H1 (cell line): ENCODE results near the gene ELOVL3. TPM values are rescaled to one million over a fixed set of nuclear protein-coding genes. Genes with fewer than 3 reads are reported as not detected.

ENCODE experiments used
- CTCF ChIA-PET: fragments of 300-600 bp; sonication (Branson Sonifier 250); formaldehyde crosslinking; loops from one replicate; lab custom pipeline; 2021; ENCODE audit not compliant: partially characterized antibody; lab: Charles Lee
- POLR2A ChIA-PET: fragments of 300-600 bp; sonication (Branson Sonifier 250); formaldehyde crosslinking; loops from one replicate; lab custom pipeline; 2021; ENCODE audit warnings: inconsistent platforms; ENCODE audit not compliant: partially characterized antibody; lab: Charles Lee
- DNase-seq, 2 experiments: peaks; one replicate each; pipeline versions ENCODE4 v3.0.0 to v3.0.0-alpha.2; 2010 to 2022; ENCODE audit warnings: low spot score in 2 of 2, low read depth in 1 of 2, mixed read lengths in 1 of 2
- FAIRE-seq: peaks from 2 replicates; lab custom pipeline; 2011; peaks lifted over from hg19 to GRCh38; lab: Jason Lieb, UNC
- H2AFZ ChIP-seq: 2 replicates; pipeline ENCODE4 v1.8.1; 2012; ENCODE audit warnings: low read length, inconsistent platforms
- H2AK5ac ChIP-seq: 2 replicates; pipeline ENCODE4 v1.6.1; 2013; ENCODE audit warnings: low read depth, low read length
- H2BK120ac ChIP-seq: replicated peaks from 2 replicates; pipeline ENCODE3; 2013; ENCODE audit warnings: low read depth, low read length, inconsistent platforms
- H2BK12ac ChIP-seq: 2 replicates; pipeline ENCODE4 v1.6.1; 2013; ENCODE audit warnings: low read depth, low read length
- H2BK15ac ChIP-seq: 2 replicates; pipeline ENCODE4 v1.6.1; 2013; ENCODE audit warnings: low read length
- H2BK20ac ChIP-seq: 2 replicates; pipeline ENCODE4 v1.6.1; 2013; ENCODE audit warnings: low read length
- H2BK5ac ChIP-seq: 2 replicates; pipeline ENCODE4 v1.6.1; 2013; ENCODE audit warnings: low read depth, low read length
- H3K14ac ChIP-seq: 2 replicates; pipeline ENCODE4 v1.6.1; 2013; ENCODE audit warnings: inconsistent platforms; ENCODE audit not compliant: insufficient read length
- H3K18ac ChIP-seq: 2 replicates; pipeline ENCODE4 v1.6.1; 2013; ENCODE audit warnings: low read length; ENCODE audit errors: extremely low read depth
- H3K23ac ChIP-seq: 2 replicates; pipeline ENCODE4 v1.6.1; 2013; ENCODE audit warnings: inconsistent platforms; ENCODE audit not compliant: insufficient read length
- H3K23me2 ChIP-seq: 2 replicates; pipeline ENCODE4 v1.6.1; 2013; ENCODE audit warnings: low read depth, low read length
- H3K27ac ChIP-seq: 2 replicates; pipeline ENCODE4 v1.6.1; 2011; ENCODE audit warnings: low read depth, low read length, inconsistent platforms
- H3K27me3 ChIP-seq, 4 experiments: replicated peaks in 1 of 4; 1 replicate in 1 of 4; 2 replicates in 3 of 4; pipeline versions ENCODE4 v1.6.1 to v1.8.1; 2011 to 2013; ENCODE audit warnings: low read length in 3 of 4, mild to moderate bottlenecking in 3 of 4, inconsistent platforms in 2 of 4, mixed read lengths in 2 of 4, moderate library complexity in 1 of 4; ENCODE audit not compliant: control insufficient read depth in 3 of 4, insufficient read depth in 3 of 4; ENCODE audit errors: extremely low read depth in 1 of 4
- H3K36me3 ChIP-seq, 4 experiments: 2 replicates each; pipeline versions ENCODE4 v1.6.1 to v1.8.1; 2011 to 2013; ENCODE audit warnings: mild to moderate bottlenecking in 4 of 4, low read length in 3 of 4, moderate library complexity in 2 of 4, control low read depth in 1 of 4, inconsistent platforms in 1 of 4; ENCODE audit not compliant: insufficient read depth in 4 of 4, control insufficient read depth in 2 of 4
- H3K4ac ChIP-seq: replicated peaks from 2 replicates; pipeline ENCODE3; 2013; ENCODE audit warnings: low read length, low read depth, mixed read lengths, inconsistent platforms; ENCODE audit not compliant: insufficient read length
- H3K4me1 ChIP-seq, 4 experiments: replicated peaks in 1 of 4; 1 replicate in 1 of 4; 2 replicates in 3 of 4; pipeline versions ENCODE4 v1.6.1 to v1.8.1; 2011 to 2013; ENCODE audit warnings: low read length in 3 of 4, inconsistent platforms in 2 of 4, mixed read lengths in 1 of 4; ENCODE audit not compliant: insufficient read depth in 4 of 4, control insufficient read depth in 3 of 4
- H3K4me2 ChIP-seq, 2 experiments: 2 replicates each; pipeline versions ENCODE4 v1.6.1 to v1.8.1; 2011 to 2013; ENCODE audit warnings: low read depth in 2 of 2, low read length in 2 of 2, control low read depth in 1 of 2, inconsistent platforms in 1 of 2, mild to moderate bottlenecking in 1 of 2; ENCODE audit not compliant: insufficient read depth in 1 of 2
- H3K4me3 ChIP-seq, 4 experiments: fragments of 200-600, 300-600 bp in 1 of 4; sonication (generic), shearing (Covaris generic), sonication (Bioruptor Twin) in 1 of 4; 2 replicates each; pipeline versions ENCODE4 v1.5.1 to v1.8.1; 2011 to 2016; ENCODE audit warnings: low read length in 4 of 4, low read depth in 3 of 4, control low read depth in 2 of 4, inconsistent platforms in 2 of 4, mild to moderate bottlenecking in 2 of 4, mixed read lengths in 1 of 4, moderate library complexity in 1 of 4; ENCODE audit not compliant: insufficient read depth in 2 of 4; ENCODE audit errors: extremely low read depth in 1 of 4
- H3K56ac ChIP-seq: replicated peaks from 2 replicates; pipeline ENCODE3; 2013; ENCODE audit warnings: low read depth, mild to moderate bottlenecking, mixed read lengths, low read length, inconsistent platforms; ENCODE audit not compliant: insufficient read length
- H3K79me1 ChIP-seq: 2 replicates; pipeline ENCODE4 v1.6.1; 2013; ENCODE audit warnings: low read depth, low read length, control low read depth
- H3K79me2 ChIP-seq, 2 experiments: 2 replicates each; pipeline versions ENCODE4 v1.6.1 to v1.8.1; 2012 to 2013; ENCODE audit warnings: low read length in 2 of 2, mild to moderate bottlenecking in 2 of 2, inconsistent platforms in 1 of 2; ENCODE audit not compliant: insufficient read depth in 2 of 2, control insufficient read depth in 1 of 2
- H3K9ac ChIP-seq, 4 experiments: replicated peaks in 1 of 4; 1 replicate in 1 of 4; 2 replicates in 3 of 4; pipeline versions ENCODE4 v1.6.1 to v1.8.1; 2011 to 2013; ENCODE audit warnings: low read depth in 3 of 4, low read length in 3 of 4, control low read depth in 2 of 4, mild to moderate bottlenecking in 2 of 4, moderate library complexity in 2 of 4, inconsistent platforms in 1 of 4; ENCODE audit errors: extremely low read depth in 1 of 4
- H3K9me3 ChIP-seq, 2 experiments: 2 replicates each; pipeline versions ENCODE4 v1.6.1 to v1.8.1; 2012 to 2013; ENCODE audit warnings: mild to moderate bottlenecking in 2 of 2, moderate library complexity in 2 of 2, control low read depth in 1 of 2, inconsistent platforms in 1 of 2, low read depth in 1 of 2, low read length in 1 of 2, mixed read lengths in 1 of 2; ENCODE audit not compliant: insufficient read depth in 2 of 2
- H4K20me1 ChIP-seq, 2 experiments: replicated peaks in 1 of 2; 2 replicates each; pipeline versions ENCODE3 to v1.8.1; 2011 to 2013; ENCODE audit warnings: inconsistent platforms in 2 of 2, low read length in 2 of 2, mild to moderate bottlenecking in 1 of 2; ENCODE audit not compliant: insufficient read depth in 2 of 2, control insufficient read depth in 1 of 2
- H4K5ac ChIP-seq: 2 replicates; pipeline ENCODE4 v1.6.1; 2013; ENCODE audit warnings: low read length, low read depth, mixed read lengths, inconsistent platforms; ENCODE audit not compliant: insufficient read length
- H4K8ac ChIP-seq: 2 replicates; pipeline ENCODE4 v1.8.0; 2013; ENCODE audit warnings: mild to moderate bottlenecking, moderate library complexity, low read length, inconsistent platforms; ENCODE audit not compliant: insufficient read depth; ENCODE audit errors: extremely low read depth
- H4K91ac ChIP-seq: replicated peaks from 2 replicates; pipeline ENCODE3; 2013; ENCODE audit warnings: low read length, mixed read lengths, inconsistent platforms; ENCODE audit not compliant: insufficient read length
- CBX5 ChIP-seq: fragments of 300-800, 300-1000 bp; sonication (generic); IDR thresholded peaks from 2 replicates; pipeline ENCODE4 v1.7.1; 2016; ENCODE audit warnings: antibody characterized with exemption, low read length, low read depth
- CHD1 ChIP-seq: IDR thresholded peaks from 2 replicates; pipeline ENCODE4 v1.6.1; 2012; ENCODE audit warnings: low read depth, low read length, improper control_type of control experiment
- E2F6 ChIP-seq: IDR thresholded peaks from 2 replicates; pipeline ENCODE4 v1.6.1; 2012; ENCODE audit warnings: inconsistent platforms
- HDAC2 ChIP-seq, 2 experiments: fragments of 300-600 bp in 1 of 2; sonication (generic) in 1 of 2; IDR thresholded peaks; 2 replicates each; pipeline ENCODE4 v1.6.1; 2011 to 2012; ENCODE audit warnings: low read depth in 2 of 2, low read length in 2 of 2, mild to moderate bottlenecking in 2 of 2, moderate library complexity in 2 of 2, borderline replicate concordance in 1 of 2, inconsistent platforms in 1 of 2
- JUND ChIP-seq: IDR thresholded peaks from 2 replicates; pipeline ENCODE4 v1.6.1; 2011; ENCODE audit warnings: mild to moderate bottlenecking, improper control_type of control experiment, low read length
- KDM5A ChIP-seq: fragments of 200-600 bp; IDR thresholded peaks from 2 replicates; pipeline ENCODE4 v1.7.1; 2012; ENCODE audit warnings: mild to moderate bottlenecking, low read length, inconsistent platforms, mixed read lengths
- MAFK ChIP-seq: IDR thresholded peaks from 2 replicates; pipeline ENCODE4 v1.6.1; 2012; ENCODE audit warnings: low read depth, mild to moderate bottlenecking, improper control_type of control experiment, low read length
- RBBP5 ChIP-seq: IDR thresholded peaks from 2 replicates; pipeline ENCODE4 v1.7.1; 2012; ENCODE audit warnings: low read depth, mild to moderate bottlenecking, inconsistent platforms, low read length, moderate library complexity, borderline replicate concordance
- RXRA ChIP-seq: IDR thresholded peaks from 2 replicates; pipeline ENCODE4 v1.6.1; 2011; ENCODE audit warnings: low read depth, mild to moderate bottlenecking, low read length, moderate library complexity; ENCODE audit not compliant: insufficient read depth
- ZNF274 ChIP-seq: IDR thresholded peaks from 2 replicates; pipeline ENCODE4 v1.7.0; 2012; ENCODE audit warnings: low read length, borderline replicate concordance; ENCODE audit errors: extremely low read depth
- WGBS, 2 experiments: shearing (Covaris generic) in 1 of 2; methylation state at CpG; one replicate each; pipeline versions ENCODE4 v1.1.6 to v1.1.7; 2013 to 2015; ENCODE audit warnings: low lambda C conversion rate in 2 of 2, mixed read lengths in 2 of 2, inconsistent platforms in 1 of 2, low coverage in 1 of 2, missing lambda C conversion rate in 1 of 2; ENCODE audit not compliant: insufficient replicate concordance in 2 of 2, insufficient coverage in 1 of 2, insufficient read length in 1 of 2; ENCODE audit errors: extremely low coverage in 1 of 2, missing lambda C conversion rate in 1 of 2; 5-methylcytosine and 5-hydroxymethylcytosine counted together
- polyA plus RNA-seq, 7 experiments: library from polyadenylated mRNA; depleted of rRNA in 3 of 7; stranded (reverse) in 5 of 7; unstranded in 2 of 7; fragments of >200 nt in 5 of 7; fragments of 200-250 nt in 2 of 7; gene quantifications; 1 replicate in 5 of 7; 2 replicates in 1 of 7; 4 replicates in 1 of 7; pipeline versions ENCODE4 v1.2.1 to v1.2.3, GENCODE V29; 2011 to 2013; ENCODE audit warnings: missing spikeins in 2 of 7, mixed read lengths in 2 of 7
- total RNA-seq: library from RNA; stranded (reverse); fragmentation: NEBNext Ultra II Directional; extraction: Animal tissue kit (Norgen Biotek cat#: 25700); gene quantifications from 2 replicates; pipeline ENCODE4 v1.2.1, GENCODE V29; 2021

ELOVL3 gene
- total and polyA plus RNA-seq, 2 of the 8 experiments (the other 6 are each of a cell fraction or from before 2014, with no cell fraction given) = 0.27 TPM; not detected in 1

GRCh38 chr10:102264371-102264770, 38.3 kb downstream of the ELOVL3 start:
- H3K4me2 ChIP-seq = no peak overlapping the region
- H3K18ac ChIP-seq = no peak overlapping the region
- no peaks in the 10 kb centered on the region; the same call in 1 of the 2 replicates for H3K79me1 ChIP-seq
- no peak overlapping the region for H2BK5ac ChIP-seq
- H2BK12ac ChIP-seq = no peak overlapping the region
- H3K36me3 ChIP-seq = peaks cover 0 to 11% (median 3%) of the 10 kb centered on the region in 4 experiments; a peak in 3 of 8 replicates
- WGBS, 2 experiments = 85% methylated on average over 4 of the region's 4 CpGs; no CpG with 5 or more reads in 1 of the 2 experiments
- no peak overlapping the region for H3K4ac ChIP-seq
- no peak overlapping the region for H3K23ac ChIP-seq
- H3K27ac ChIP-seq = no peak overlapping the region
- H3K79me2 ChIP-seq = no peaks in the 10 kb centered on the region
- no peak overlapping the region for H2BK120ac ChIP-seq
- DNase-seq = no peak
- no peaks in the 10 kb centered on the region for H3K23me2 ChIP-seq
- H2BK15ac ChIP-seq = no peak overlapping the region
- H2AFZ ChIP-seq = no peak overlapping the region
- no peak overlapping the region; the same call in 1 of the 2 replicates for H4K8ac ChIP-seq
- H2BK20ac ChIP-seq = no peak overlapping the region
- no peaks in the 10 kb centered on the region for H3K9me3 ChIP-seq
- no peaks in the 10 kb centered on the region for H3K4me1 ChIP-seq
- POLR2A ChIA-PET = no interaction called here
- no peak overlapping the region for H2AK5ac ChIP-seq
- H3K9ac ChIP-seq = no peak overlapping the region
- CTCF ChIA-PET = interaction anchor here (1.4 to 2.9 kb wide), 2 partner anchors 87 to 89 kb away, joined by 3 to 19 read pairs; no protein-coding TSS in a partner anchor
- no peak for FAIRE-seq
- H3K14ac ChIP-seq = no peak overlapping the region
- H3K56ac ChIP-seq = no peak overlapping the region
- no peak overlapping the region for H4K5ac ChIP-seq
- no peaks in the 10 kb centered on the region for H3K27me3 ChIP-seq
- TF ChIP-seq RXRA (no peak), JUND (no peak), CHD1 (no peak), ZNF274 (no peak), RBBP5 (no peak), HDAC2 (IDR thresholded peaks at IDR 0.05; ENCODE audit: borderline replicate concordance in 1 of 2, low read depth in 2 of 2, low read length in 2 of 2) (no peak), E2F6 (no peak), MAFK (no peak), CBX5 (no peak), KDM5A (no peak)
- H4K91ac ChIP-seq = no peak overlapping the region
- H4K20me1 ChIP-seq = peaks cover 6% of the 10 kb centered on the region in 2 experiments
- H3K4me3 ChIP-seq = no peak overlapping the region
